Activated B cell treated with CpG ODN at 0.5 μM for 24 hours (primary cell): ENCODE results near the gene PGBD5. TPM values are rescaled to one million over a fixed set of nuclear protein-coding genes. Genes with fewer than 3 reads are reported as not detected.
"Not testable (repeated sequence)": the region's sequence is repeated elsewhere in the genome, so short reads cannot be mapped to it uniquely, and the experiment has no call there.

Source experiments
- ATAC-seq: fragments of 200-7000 bp; cut with Tn5 transposase; one replicate; pipeline ENCODE4 v1.10.0; 2021; ENCODE audit warnings: low read depth, mild to moderate bottlenecking, moderate library complexity
- CTCF ChIA-PET: fragments of 350-600 bp; sonication (Branson Sonifier 250); formaldehyde crosslinking; loops from one replicate; lab custom pipeline; 2021; ENCODE audit warnings: antibody characterized with exemption; lab: Charles Lee
- POLR2A ChIA-PET: fragments of 350-600 bp; sonication (Branson Sonifier 250); formaldehyde crosslinking; loops from one replicate; lab custom pipeline; 2021; ENCODE audit warnings: antibody characterized with exemption; lab: Charles Lee
- DNase-seq: peaks from one replicate; pipeline ENCODE4 v3.0.0; 2022
- H3K27ac Mint-ChIP-seq: one replicate; pipeline ENCODE4 v1.8.0; 2020; ENCODE audit warnings: mixed read lengths
- H3K27me3 Mint-ChIP-seq: one replicate; pipeline ENCODE4 v1.8.0; 2021; ENCODE audit warnings: mixed read lengths
- H3K36me3 Mint-ChIP-seq: one replicate; pipeline ENCODE4 v1.8.0; 2021; ENCODE audit warnings: low read depth, mixed read lengths
- H3K4me1 Mint-ChIP-seq: one replicate; pipeline ENCODE4 v1.8.0; 2021; ENCODE audit warnings: mixed read lengths
- H3K4me3 Mint-ChIP-seq: one replicate; pipeline ENCODE4 v1.8.0; 2020; ENCODE audit warnings: mild to moderate bottlenecking, mixed read lengths
- H3K9me3 Mint-ChIP-seq: one replicate; pipeline ENCODE4 v1.8.0; 2020; ENCODE audit warnings: mixed read lengths
- CTCF ChIP-seq: fragments of 200-600 bp; IDR thresholded peaks from one replicate; pipeline ENCODE4 v1.8.0; 2022; ENCODE audit warnings: antibody characterized with exemption, mild to moderate bottlenecking
- intact Hi-C: fragments of 100-400 bp; cut with micrococcal nuclease; formaldehyde crosslinking; loops from one replicate; pipeline ENCODE4 v1.15.1; 2024
- total RNA-seq: library from RNA; stranded (reverse); gene quantifications from 2 replicates; pipeline ENCODE4 v1.2.3, GENCODE V29; 2022

PGBD5 gene
- total RNA-seq, 1 donor from 2014 or later, result not detected

DNA sequence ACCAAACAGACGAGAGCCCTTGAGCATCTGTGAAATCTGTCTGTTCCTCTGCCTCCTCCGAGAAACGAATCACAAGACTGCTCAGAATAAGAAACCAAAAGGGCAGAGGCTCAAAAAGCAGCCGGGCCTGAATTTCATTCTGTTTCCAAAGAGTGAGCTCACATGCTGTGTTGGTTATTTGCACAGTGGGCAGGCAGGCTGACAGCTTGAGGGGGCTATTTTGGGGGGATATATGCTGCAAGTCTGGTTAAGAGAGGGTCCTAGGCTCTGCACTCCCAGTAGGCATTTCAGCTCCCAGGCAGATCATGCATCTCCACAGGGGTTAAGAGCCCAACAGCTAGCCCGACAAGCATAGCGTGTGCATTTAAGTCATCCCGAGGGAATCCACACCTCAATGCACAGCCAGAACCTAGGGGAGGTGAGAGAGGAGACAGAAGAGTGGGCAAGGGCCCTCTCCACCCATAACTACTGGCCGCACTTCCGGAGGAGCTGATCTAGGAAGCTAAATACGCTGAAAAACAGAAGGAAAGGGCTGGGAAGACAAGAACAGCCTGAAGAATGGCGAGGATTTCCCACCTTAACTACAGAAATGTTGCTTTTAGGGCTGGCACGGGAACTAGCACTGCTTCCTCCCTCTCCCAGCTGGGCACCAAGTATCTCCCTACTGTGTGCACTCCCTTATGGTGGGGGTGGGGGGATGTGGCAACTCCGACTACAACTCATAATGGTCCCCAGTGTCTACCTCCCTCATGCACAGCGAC is 3.7 kb downstream of the PGBD5 start:
- H3K27ac Mint-ChIP-seq, result no peak overlapping the region
- peaks cover 7% of the 10 kb centered on the region for H3K9me3 Mint-ChIP-seq
- ChIA-PET POLR2A (no interaction called here), CTCF (no interaction called here)
- intact Hi-C loops, result loop anchor here (10.0 kb wide), 1 partner anchor 742 kb away; the partner anchor contains the start of gene TRIM67
- peaks cover 12% of the 10 kb centered on the region for H3K4me1 Mint-ChIP-seq
- TF ChIP-seq CTCF, result no peak
- DNase-seq (no peak), ATAC-seq (no peak)
- no peaks in the 10 kb centered on the region for H3K36me3 Mint-ChIP-seq
- peaks cover 56% of the 10 kb centered on the region for H3K27me3 Mint-ChIP-seq
- no peak overlapping the region for H3K4me3 Mint-ChIP-seq

DNA sequence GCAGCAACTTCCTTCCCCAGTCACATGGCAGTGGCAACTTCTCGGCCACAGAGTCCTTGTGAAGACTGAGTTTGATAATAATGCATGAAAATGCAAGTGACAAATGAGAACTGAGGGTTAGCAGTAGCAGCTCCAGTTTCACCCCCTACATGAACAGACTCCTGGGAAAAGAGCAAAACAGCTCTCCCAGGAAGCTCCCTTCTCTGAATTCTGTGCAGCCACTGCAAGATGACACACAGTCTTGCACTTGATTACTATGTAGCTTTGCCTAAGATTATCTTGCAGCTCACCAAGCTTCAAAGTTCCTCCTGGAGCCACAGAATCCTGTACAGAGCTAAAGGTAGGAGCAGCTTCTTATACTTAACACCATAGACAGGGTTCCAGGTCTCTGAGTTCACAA is 4.7 kb downstream of the PGBD5 start:
- CTCF ChIA-PET, result no interaction called here
- no peak overlapping the region for H3K27ac Mint-ChIP-seq

GRCh38 chr1:230420372-230420771 is 5.8 kb downstream of the PGBD5 start:
- CTCF ChIA-PET, H3K4me3 Mint-ChIP-seq, H3K36me3 Mint-ChIP-seq, POLR2A ChIA-PET, H3K27ac Mint-ChIP-seq, H3K9me3 Mint-ChIP-seq, DNase-seq, ATAC-seq, H3K4me1 Mint-ChIP-seq: not testable (repeated sequence)
- peaks cover 49% of the 10 kb centered on the region for H3K27me3 Mint-ChIP-seq
- intact Hi-C loops, result loop anchor here (10.0 kb wide), 1 partner anchor 744 kb away; the partner anchor contains the start of gene TRIM67

More for the DNA sequence above, 4.7 kb downstream of the PGBD5 start:
- ATAC-seq (no peak), DNase-seq (no peak)
- Mint-ChIP-seq H3K27me3 (peaks cover 49% of the 10 kb centered on the region), H3K36me3 (no peaks in the 10 kb centered on the region), H3K4me3 (no peak overlapping the region), H3K9me3 (peaks cover 7% of the 10 kb centered on the region), H3K4me1 (peaks cover 6% of the 10 kb centered on the region)
- POLR2A ChIA-PET, result no interaction called here
- TF ChIP-seq CTCF, result no peak
- intact Hi-C loops, result loop anchor here (10.0 kb wide), 1 partner anchor 743 kb away; the partner anchor contains the start of gene TRIM67

DNA sequence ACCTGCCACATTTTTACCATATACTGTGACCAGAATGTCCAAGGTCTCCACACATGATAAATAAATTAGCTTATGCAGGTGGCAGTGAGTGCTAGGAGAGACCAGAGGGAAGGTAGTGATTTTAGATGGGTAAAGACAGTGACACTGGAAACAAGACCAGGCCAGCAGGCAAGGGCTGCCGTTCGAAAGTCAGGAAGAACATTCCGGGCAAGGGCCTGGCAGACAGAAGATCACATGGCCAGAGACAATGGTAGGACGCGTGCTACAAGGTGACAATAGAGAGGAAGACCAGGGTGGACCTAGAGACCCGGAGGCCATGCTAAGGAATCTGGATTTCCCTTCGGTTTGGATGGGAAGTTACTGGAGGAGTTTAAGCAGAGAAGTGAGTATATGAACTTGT is 9.7 kb downstream of the PGBD5 start:
- no peak for DNase-seq

GRCh38 chr1:230415405-230416132 is 10.6 kb downstream of the PGBD5 start:
- no peak for DNase-seq
- Mint-ChIP-seq H3K4me3 (no peak overlapping the region), H3K27me3 (peaks cover 21% of the 10 kb centered on the region), H3K27ac (no peak overlapping the region), H3K36me3 (no peaks in the 10 kb centered on the region), H3K4me1 (no peaks in the 10 kb centered on the region), H3K9me3 (peaks cover 7% of the 10 kb centered on the region)
- ChIA-PET POLR2A (no interaction called here), CTCF (no interaction called here)
- no peak for ATAC-seq
- intact Hi-C loops, result no loop called here
- TF ChIP-seq CTCF, result no peak

More for the DNA sequence above, 9.7 kb downstream of the PGBD5 start:
- no peaks in the 10 kb centered on the region for H3K4me1 Mint-ChIP-seq
- H3K4me3 Mint-ChIP-seq, result no peak overlapping the region
- POLR2A ChIA-PET, result no interaction called here
- H3K27me3 Mint-ChIP-seq, result peaks cover 25% of the 10 kb centered on the region
- CTCF ChIA-PET, result no interaction called here
- intact Hi-C loops, result no loop called here
- H3K9me3 Mint-ChIP-seq, result peaks cover 7% of the 10 kb centered on the region
- no peaks in the 10 kb centered on the region for H3K36me3 Mint-ChIP-seq
- H3K27ac Mint-ChIP-seq, result no peak overlapping the region
- ATAC-seq, result no peak
- TF ChIP-seq CTCF, result no peak
